Stimulated activated naive CD8-positive, alpha-beta T cell treated with anti-CD3 and anti-CD28 coated beads, Interleukin-15, Interleukin-2, amounts not matched to agents 100 ng/mL and 50 ng/mL, for 24 hours (primary cell): ENCODE results near the gene CLDN15.
A peak's percentile ranks its signal among the peaks of the same experiment; 100 is the strongest.

Experiments used
- H3K27ac Mint-ChIP-seq: one replicate; pipeline ENCODE4 v1.8.0; 2021; ENCODE audit warnings: mild to moderate bottlenecking, mixed read lengths
- H3K27me3 Mint-ChIP-seq: one replicate; pipeline ENCODE4 v1.8.0; 2021; ENCODE audit warnings: mixed read lengths
- H3K36me3 Mint-ChIP-seq: one replicate; pipeline ENCODE4 v1.8.0; 2021; ENCODE audit warnings: low read depth, mixed read lengths
- H3K4me1 Mint-ChIP-seq: one replicate; pipeline ENCODE4 v1.8.0; 2021; ENCODE audit warnings: low read depth, mixed read lengths
- H3K4me3 Mint-ChIP-seq: one replicate; pipeline ENCODE4 v1.8.0; 2021; ENCODE audit warnings: mild to moderate bottlenecking, mixed read lengths
- H3K9me3 Mint-ChIP-seq: one replicate; pipeline ENCODE4 v1.8.0; 2021; ENCODE audit warnings: mixed read lengths

The CLDN15 gene

DNA sequence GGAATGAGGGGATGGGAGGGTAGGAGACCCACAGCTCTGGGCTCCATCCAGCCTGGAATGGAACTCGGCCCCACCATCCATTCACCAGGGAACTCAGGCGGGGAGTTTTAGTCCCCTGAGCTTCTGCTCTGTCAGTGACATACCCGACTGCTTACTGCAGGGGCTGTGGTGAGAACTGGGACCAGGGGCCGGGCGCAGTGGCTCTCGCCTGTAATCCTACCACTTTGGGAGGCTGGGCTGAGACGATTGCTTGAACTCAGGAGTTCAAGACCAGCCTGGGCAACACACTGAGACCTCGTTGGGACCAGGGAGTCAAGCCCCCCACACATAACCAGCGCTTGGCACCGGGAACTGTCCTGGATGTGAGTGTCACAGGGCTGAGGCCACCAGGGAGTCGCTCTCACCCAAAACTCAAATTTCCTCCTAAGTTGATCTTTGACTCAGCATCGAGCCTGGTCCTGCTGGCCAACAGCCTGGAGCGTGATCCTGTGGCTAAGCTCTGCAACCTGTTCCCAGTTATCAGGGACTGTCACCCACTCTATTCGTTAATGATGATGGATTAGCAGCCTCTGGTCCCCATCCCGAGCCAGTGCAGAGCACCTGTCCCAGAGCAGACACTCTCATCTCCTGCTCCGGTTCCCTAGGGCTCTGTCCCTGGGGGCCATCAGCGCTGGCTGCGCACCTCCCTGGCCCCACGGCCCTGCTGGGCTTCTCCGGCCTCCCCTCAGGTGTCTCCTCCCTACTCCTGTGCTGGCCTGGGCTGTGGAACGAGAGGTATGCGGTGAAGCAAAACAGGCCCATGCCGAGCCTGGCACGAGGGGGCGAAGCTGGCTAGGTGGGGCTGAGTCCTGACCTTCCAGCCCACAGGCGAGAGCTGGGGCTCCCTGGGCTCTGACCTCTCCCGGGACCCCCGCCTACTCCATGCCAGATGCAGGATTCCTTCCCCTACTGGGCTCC, 902 bp upstream of the CLDN15 start:
- H3K27me3 Mint-ChIP-seq: no peaks in the 10 kb centered on the region
- H3K27ac Mint-ChIP-seq: no peak overlapping the region
- no peaks in the 10 kb centered on the region for H3K9me3 Mint-ChIP-seq
- H3K4me1 Mint-ChIP-seq: peaks cover 6% of the 10 kb centered on the region
- no peak overlapping the region for H3K4me3 Mint-ChIP-seq
- peaks cover 7% of the 10 kb centered on the region for H3K36me3 Mint-ChIP-seq

DNA sequence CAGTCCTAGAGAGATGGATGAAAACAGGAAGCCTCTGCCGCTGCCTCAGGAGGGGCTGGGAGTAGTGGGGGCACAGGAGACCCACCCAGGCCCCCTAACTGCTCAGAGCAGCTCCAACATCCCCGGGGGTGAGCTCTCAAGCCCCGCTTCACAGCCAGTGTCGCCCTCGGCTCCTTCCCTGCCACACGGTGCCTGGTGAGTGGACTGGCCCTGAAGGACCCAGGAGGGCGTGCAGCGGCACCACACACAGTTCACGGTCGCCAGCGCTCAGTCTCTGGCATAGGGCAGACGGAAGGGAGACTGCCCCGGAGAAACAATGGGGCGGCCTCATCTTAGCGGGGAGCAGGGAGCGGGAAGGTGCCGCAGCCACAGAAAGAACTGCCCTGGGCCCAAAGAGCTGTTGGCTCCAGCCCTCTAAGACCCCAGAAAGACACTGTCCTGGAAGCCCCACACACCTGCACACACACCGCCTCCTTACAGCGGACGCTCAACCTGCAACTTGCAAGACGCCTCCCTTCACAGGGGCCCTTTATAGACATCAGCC, 1.2 kb downstream of the CLDN15 start:
- Mint-ChIP-seq H3K27ac (no peak overlapping the region), H3K36me3 (peaks cover 5% of the 10 kb centered on the region), H3K4me3 (no peak overlapping the region), H3K9me3 (no peaks in the 10 kb centered on the region), H3K27me3 (no peaks in the 10 kb centered on the region), H3K4me1 (no peaks in the 10 kb centered on the region)

DNA sequence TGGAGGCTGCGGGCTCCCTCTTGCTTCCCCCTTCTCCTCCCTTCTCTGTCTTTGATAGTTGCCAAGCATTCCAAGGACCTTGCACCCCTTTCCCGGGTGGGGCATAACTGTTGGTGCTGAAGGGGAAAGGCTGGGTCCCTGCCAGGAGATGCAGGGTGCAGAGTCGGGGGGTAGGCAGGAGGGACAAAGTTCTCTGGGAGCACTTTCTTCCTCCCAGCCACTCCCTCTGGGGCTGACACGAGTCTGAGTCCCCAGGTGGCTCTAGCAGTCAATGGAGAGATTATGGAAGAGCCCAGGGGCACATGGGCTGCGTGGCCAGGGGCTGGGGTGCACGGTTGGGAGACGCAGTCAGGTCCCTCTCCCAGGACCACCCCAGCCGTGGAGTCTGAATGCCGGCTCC, 2.1 kb downstream of the CLDN15 start:
- Mint-ChIP-seq H3K4me1 (peaks cover 3% of the 10 kb centered on the region), H3K9me3 (no peaks in the 10 kb centered on the region), H3K27ac (no peak overlapping the region), H3K27me3 (no peaks in the 10 kb centered on the region), H3K4me3 (no peak overlapping the region), H3K36me3 (peaks cover under 1% of the 10 kb centered on the region)

DNA sequence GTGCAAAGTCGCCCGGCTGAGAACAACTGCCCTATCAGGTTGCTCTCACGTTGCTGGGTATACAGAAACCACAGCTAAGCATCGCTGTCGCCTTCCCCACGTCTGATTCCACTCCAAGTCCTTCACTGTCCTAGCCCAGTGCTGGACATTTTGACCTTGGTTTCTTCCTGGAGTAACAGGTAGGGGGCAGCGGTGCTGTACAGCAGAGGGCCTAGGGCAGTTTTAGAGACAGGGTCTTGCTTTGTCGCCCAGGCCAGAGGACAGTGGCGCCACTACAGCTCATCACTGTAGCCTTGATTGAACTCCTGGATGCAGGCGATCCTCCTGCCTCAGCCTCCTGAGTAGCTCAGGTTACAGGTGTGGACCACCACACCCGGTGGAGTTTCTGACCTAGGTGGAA, 2.6 kb downstream of the CLDN15 start:
- Mint-ChIP-seq H3K4me3 (no peak overlapping the region), H3K27me3 (no peaks in the 10 kb centered on the region), H3K36me3 (no peaks in the 10 kb centered on the region), H3K27ac (no peak overlapping the region), H3K9me3 (no peaks in the 10 kb centered on the region), H3K4me1 (peaks cover 3% of the 10 kb centered on the region)

DNA sequence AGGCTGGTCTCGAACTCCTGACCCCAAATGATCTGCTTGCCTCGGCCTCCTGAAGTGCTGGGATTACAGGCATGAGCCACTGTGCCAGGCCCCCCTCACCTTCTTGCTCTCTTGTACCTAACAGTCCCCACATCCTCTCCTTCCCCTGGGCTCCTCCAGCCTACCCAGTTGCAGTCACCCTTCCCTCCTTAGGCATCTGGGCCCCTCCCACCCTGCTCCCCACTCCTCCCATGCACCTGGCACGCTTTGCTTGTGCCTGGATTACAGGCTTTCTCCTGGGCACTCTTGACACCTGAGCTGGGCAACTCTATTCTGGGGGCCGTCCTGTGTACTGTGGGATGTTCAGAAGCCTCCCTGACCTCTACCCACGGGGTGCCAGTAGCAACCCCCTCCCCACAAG, 3.0 kb downstream of the CLDN15 start:
- Mint-ChIP-seq H3K36me3 (no peaks in the 10 kb centered on the region), H3K9me3 (no peaks in the 10 kb centered on the region), H3K4me3 (no peak overlapping the region), H3K27ac (no peak overlapping the region), H3K27me3 (no peaks in the 10 kb centered on the region), H3K4me1 (peaks cover 3% of the 10 kb centered on the region)

DNA sequence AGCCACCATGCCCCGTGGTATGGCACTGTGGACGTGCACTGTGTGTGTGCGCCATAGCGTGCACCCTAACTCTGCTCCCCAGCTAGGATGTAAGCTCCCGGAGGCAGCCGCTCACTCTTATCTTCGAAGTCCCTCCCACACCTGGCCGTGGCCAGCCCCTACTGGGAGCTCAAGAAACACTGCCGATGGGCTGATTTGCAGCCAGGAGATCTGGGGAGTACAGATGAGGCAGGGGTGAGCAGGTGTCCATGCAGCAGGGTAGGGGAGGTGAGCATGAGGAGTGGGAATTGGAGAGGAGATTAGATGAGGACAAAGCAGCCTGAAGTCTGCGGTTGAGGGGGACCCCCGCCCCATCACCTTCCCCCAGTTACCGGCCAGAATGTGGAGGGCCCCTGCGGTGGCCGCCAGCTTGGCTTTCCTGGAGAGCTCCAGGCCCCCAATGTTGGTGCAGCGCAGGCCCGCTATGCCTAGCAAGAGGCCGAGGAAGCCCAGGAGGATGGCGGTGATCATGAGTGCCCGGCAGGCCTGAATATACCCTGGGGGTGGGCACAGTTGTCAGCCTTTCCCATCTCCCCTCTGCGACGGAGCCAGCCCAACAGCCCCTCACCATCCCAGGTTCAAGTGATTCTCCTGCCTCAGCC, 3.6 kb downstream of the CLDN15 start:
- Mint-ChIP-seq H3K27me3 (no peaks in the 10 kb centered on the region), H3K4me3 (no peak overlapping the region), H3K4me1 (peaks cover 3% of the 10 kb centered on the region), H3K36me3 (no peaks in the 10 kb centered on the region), H3K9me3 (no peaks in the 10 kb centered on the region), H3K27ac (no peak overlapping the region)

DNA sequence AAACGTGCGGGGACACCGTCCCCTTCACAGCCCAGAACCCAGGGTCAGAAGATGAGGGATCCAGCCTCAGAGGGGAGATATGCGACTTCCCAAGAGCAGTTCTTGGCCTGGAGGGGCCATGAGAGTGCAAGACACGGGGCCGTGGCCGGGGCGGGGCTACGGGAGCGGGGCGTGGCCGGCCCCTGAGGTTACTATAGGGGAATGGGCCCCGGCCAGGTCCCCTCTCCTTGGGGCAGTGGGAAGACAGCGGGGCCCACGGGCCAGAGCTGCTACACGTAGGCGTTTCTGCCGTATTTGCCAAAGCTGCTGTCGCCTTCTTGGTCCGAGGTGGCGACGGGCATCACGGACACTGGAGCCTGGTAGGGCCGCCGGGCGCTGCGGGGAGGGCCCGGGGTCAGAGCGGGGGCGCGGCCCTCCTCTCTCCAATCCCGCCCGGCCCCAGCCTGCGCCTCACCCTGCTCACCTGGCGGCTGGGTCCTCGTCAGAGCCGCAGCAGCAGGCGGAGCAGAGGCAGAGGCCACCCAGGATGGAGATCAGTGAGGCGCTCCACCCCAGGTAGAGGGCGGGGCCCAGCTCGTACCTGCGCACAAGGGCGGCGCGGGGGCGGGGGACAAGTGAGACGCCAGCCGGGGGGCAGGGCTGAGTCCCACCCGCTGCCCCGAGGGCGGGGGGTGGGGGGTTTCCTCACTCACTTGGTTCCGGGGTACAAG, 5.3 kb downstream of the CLDN15 start:
- H3K27ac Mint-ChIP-seq: no peak overlapping the region
- no peaks in the 10 kb centered on the region for H3K27me3 Mint-ChIP-seq
- peaks cover 3% of the 10 kb centered on the region for H3K4me1 Mint-ChIP-seq
- H3K9me3 Mint-ChIP-seq: no peaks in the 10 kb centered on the region
- no peak overlapping the region for H3K4me3 Mint-ChIP-seq
- peaks cover 3% of the 10 kb centered on the region for H3K36me3 Mint-ChIP-seq

DNA sequence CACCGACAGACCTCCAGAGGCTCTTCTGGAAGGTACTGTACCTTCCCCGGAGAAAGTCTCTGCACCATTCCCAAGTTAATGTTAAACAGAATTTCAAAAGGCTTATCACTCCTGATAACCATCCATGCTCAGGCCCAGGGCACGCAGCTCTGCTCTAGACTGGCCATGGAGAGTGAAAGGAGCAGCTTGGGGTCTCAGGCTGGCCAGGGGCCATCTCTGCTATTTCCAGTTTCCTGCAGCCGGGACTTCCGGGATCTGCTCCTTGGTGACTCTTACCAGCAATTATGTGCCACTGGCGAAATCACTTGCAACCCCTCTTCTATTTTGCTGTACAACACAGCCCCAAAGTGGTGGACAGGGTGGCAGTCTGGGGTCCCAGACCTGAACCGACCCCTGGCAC, 6.0 kb downstream of the CLDN15 start:
- H3K4me1 Mint-ChIP-seq: peaks cover 3% of the 10 kb centered on the region
- H3K27me3 Mint-ChIP-seq: no peaks in the 10 kb centered on the region
- no peak overlapping the region for H3K27ac Mint-ChIP-seq
- no peak overlapping the region for H3K4me3 Mint-ChIP-seq
- H3K36me3 Mint-ChIP-seq: peaks cover 8% of the 10 kb centered on the region
- H3K9me3 Mint-ChIP-seq: no peaks in the 10 kb centered on the region

DNA sequence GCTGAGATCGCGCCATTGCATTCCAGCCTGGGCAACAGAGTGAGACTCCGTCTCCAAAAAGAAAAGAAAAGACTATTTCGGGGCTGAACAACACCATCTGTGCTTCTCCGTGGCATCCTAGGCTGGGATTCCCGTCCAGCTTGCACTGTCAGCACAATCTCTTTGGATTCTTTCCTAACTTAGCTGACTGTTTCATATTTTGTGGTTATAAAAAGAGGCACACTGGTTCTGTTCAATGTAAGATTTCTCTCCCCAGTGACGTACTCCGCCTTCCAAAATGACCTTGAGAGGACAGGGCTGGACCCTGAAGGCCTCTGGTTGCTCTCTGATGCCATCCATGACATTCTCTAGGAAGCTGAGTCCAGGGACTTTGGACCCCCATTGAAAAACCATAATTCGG, 10.9 kb downstream of the CLDN15 start:
- H3K27me3 Mint-ChIP-seq: no peaks in the 10 kb centered on the region
- no peak overlapping the region for H3K4me3 Mint-ChIP-seq
- no peak overlapping the region for H3K27ac Mint-ChIP-seq
- peaks cover 3% of the 10 kb centered on the region for H3K4me1 Mint-ChIP-seq
- H3K36me3 Mint-ChIP-seq: peaks cover 23% of the 10 kb centered on the region
- H3K9me3 Mint-ChIP-seq: no peaks in the 10 kb centered on the region

DNA sequence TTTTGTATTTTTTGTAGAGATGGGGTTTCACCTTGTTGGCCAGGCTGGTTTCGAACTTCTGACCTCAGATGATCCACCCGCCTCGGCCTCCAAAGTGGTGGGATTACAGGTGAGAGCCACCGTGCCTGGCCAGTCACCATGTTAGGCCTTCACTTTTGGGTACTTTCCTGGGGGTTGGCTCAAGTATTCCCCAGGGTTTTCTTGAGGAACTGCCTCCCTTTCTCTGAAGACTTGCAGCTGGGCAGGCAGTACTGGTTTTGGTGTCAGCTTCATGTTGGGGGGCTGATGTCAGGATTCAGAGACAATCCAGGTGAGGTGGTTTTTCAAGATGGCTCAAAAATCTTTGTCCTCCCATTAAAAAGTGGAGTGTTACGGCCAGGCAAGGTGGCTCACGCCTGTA, 12.0 kb downstream of the CLDN15 start:
- Mint-ChIP-seq H3K27me3 (no peaks in the 10 kb centered on the region), H3K36me3 (peaks cover 28% of the 10 kb centered on the region), H3K9me3 (no peaks in the 10 kb centered on the region), H3K4me1 (peaks cover 2% of the 10 kb centered on the region), H3K27ac (no peak overlapping the region), H3K4me3 (no peak overlapping the region)

DNA sequence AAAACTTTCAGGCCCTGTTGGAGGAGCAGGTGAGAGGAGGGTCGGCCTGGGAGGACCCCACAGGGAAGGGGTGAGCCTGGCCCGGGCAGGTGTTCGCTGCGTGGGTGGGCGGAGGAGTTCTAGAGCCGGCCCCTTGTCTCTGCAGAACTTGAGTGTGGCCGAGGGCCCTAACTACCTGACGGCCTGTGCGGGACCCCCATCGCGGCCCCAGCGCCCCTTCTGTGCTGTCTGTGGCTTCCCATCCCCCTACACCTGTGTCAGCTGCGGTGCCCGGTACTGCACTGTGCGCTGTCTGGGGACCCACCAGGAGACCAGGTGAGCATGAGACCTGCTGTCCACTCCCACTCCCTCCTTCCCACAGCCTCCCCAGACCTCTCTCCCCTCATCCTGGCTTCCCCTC, 14.1 kb downstream of the CLDN15 start:
- Mint-ChIP-seq H3K9me3 (no peaks in the 10 kb centered on the region), H3K36me3 (peaks cover 28% of the 10 kb centered on the region), H3K27me3 (no peaks in the 10 kb centered on the region), H3K27ac (no peak overlapping the region), H3K4me3 (no peak overlapping the region), H3K4me1 (peaks cover 19% of the 10 kb centered on the region)

DNA sequence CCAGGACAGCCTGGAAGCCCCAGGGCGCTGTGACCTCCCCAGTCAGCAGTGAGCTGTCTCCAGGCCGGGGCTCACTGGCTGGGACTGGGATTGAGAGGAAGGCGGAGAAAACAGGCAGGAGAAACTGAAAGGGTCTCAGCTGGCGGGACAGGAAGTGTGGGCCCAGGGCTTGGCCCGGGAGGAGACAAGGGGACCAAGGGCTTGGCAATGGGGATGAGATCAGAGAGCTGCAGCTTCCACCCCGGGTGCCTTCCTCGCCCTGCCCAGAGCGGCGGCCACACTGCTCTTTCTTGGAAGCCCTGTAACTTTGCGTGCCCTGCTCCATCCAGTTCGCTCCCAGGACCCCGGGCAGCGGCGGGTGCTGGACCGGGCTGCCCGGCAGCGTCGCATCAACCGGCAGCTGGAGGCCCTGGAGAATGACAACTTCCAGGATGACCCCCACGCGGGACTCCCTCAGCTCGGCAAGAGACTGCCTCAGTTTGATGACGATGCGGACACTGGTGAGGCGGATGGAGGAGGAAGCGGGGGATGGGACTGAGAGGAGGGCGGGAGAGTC, 15.2 kb downstream of the CLDN15 start:
- H3K4me3 Mint-ChIP-seq: no peak overlapping the region
- peaks cover 26% of the 10 kb centered on the region for H3K36me3 Mint-ChIP-seq
- H3K27me3 Mint-ChIP-seq: no peaks in the 10 kb centered on the region
- no peak overlapping the region for H3K27ac Mint-ChIP-seq
- peaks cover 28% of the 10 kb centered on the region for H3K4me1 Mint-ChIP-seq
- no peaks in the 10 kb centered on the region for H3K9me3 Mint-ChIP-seq

DNA sequence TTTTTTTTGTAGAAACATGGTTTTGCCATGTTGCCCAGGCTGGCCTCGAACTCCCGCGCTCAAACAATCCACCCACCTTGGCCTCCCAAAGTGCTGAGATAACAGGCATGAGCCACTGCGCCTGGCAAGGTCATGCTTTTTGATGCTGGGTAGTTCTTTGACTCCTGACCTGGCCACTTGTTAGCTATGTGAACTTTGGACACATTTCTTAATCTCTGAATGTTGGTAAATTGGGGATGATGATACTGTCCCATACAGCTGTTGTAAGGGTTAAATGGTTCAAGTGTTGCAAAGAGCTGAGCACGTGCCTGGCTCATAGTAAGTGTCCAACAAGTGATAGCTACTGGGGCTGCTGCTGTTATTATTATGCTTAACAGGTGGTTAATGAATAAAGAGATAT, 17.3 kb downstream of the CLDN15 start:
- Mint-ChIP-seq H3K27me3 (no peaks in the 10 kb centered on the region), H3K27ac (no peak overlapping the region), H3K4me1 (peaks cover 38% of the 10 kb centered on the region), H3K9me3 (no peaks in the 10 kb centered on the region), H3K36me3 (peaks cover 24% of the 10 kb centered on the region), H3K4me3 (no peak overlapping the region)

DNA sequence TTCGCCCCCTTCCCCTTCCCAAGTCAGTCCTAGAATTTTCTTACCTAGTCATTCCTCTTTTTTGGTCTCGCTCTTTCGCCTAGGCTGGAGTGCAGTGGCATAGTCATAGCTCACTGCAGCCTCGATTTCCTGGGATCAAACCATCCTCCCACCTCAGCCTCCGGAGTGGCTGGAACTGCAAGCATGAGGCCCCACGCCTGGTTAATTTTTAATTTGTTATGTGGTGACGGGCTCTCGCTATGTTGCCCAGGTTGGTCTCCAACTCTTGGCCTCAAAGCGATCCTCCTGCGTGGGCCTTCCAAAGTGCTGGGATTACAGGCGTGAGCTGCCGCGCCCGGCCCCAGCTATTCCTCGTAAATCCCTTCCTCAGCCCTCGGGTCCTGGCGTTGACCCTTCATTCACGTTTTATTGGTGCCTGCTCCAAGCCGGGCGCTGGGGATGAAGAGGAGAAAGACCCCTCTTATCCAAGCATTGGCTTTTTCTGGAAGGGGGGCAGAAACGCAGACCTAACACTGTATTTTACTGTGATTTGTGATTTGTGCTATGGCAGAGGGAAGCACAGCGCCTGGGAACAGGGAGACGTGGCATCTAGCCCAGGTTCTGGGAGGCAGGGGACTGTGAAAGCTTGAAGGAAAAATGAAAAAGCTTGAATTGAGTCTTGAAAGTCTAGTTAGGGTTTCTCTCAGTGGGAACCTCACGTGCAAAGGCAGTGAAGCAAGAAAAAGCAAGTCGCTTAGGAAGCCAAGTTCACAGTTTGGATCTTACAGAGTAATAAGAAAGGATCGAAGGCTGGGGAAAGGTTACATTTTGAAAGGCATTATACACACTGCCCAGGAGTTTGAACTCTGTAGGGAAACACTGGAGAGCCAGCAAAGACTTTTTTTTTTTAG, 19.1 kb downstream of the CLDN15 start:
- Mint-ChIP-seq H3K9me3 (no peaks in the 10 kb centered on the region), H3K36me3 (peaks cover 14% of the 10 kb centered on the region), H3K27me3 (no peaks in the 10 kb centered on the region), H3K4me3 (peak overlapping the region; percentile 96), H3K27ac (peak overlapping the region; percentile 88), H3K4me1 (peaks cover 38% of the 10 kb centered on the region)
